GM12878 (cell line): ENCODE results near the gene FTH1. TPM values are rescaled to one million over a fixed set of nuclear protein-coding genes. Genes with fewer than 3 reads are reported as not detected.

ENCODE experiments used
- ATAC-seq: fragments of 200-7000 bp; cut with Tn5 transposase; 3 replicates; pipeline ENCODE4 v1.9.1; 2020; ENCODE audit warnings: mild to moderate bottlenecking, moderate library complexity
- BruUV-seq: library from RNA; stranded (reverse); fragments of 400-500 nt; replicated peaks from 2 replicates; lab custom pipeline; 2021; lab: Mats Ljungman, UMichigan
- CTCF ChIA-PET: fragments of 300-600 bp; sonication (Branson Sonifier 250); formaldehyde crosslinking; extraction: SDS; loops from one replicate; lab custom pipeline; 2021; ENCODE audit warnings: inconsistent platforms; lab: Yijun Ruan, JAX
- POLR2A ChIA-PET: fragments of 350-600 bp; formaldehyde crosslinking; extraction: SDS; loops from one replicate; lab custom pipeline; 2021; ENCODE audit warnings: inconsistent platforms; lab: Charles Lee
- RAD21 ChIA-PET: fragments of 300-600 bp; sonication (Branson Sonifier 250); formaldehyde crosslinking; loops from one replicate; lab custom pipeline; 2023; ENCODE audit warnings: antibody characterized with exemption; ENCODE audit not compliant: unreplicated experiment; lab: Charles Lee
- SMC1A ChIA-PET: fragments of 300-600 bp; sonication (Branson Sonifier 250); formaldehyde crosslinking; loops from one replicate; lab custom pipeline; 2023; ENCODE audit not compliant: unreplicated experiment, uncharacterized antibody; lab: Charles Lee
- DNase-seq: peaks from one replicate; pipeline ENCODE4 v3.0.0-alpha.2; 2011; ENCODE audit warnings: low read depth, low spot score
- FAIRE-seq: peaks from 3 replicates; lab custom pipeline; 2011; peaks lifted over from hg19 to GRCh38; lab: Jason Lieb, UNC
- H2AFZ ChIP-seq: 2 replicates; pipeline ENCODE4 v1.6.0; 2011; ENCODE audit warnings: low read depth, low read length, control low read depth; ENCODE audit not compliant: control insufficient read depth
- H3K27ac ChIP-seq: 2 replicates; pipeline ENCODE4 v1.5.1; 2011; ENCODE audit warnings: control low read depth; ENCODE audit not compliant: control insufficient read depth, insufficient read depth
- H3K27me3 ChIP-seq, 2 experiments: replicated peaks in 1 of 2; 2 replicates each; pipeline versions ENCODE4 v1.6.0 to v1.6.1; 2011; ENCODE audit warnings: low read length in 1 of 2; ENCODE audit not compliant: control insufficient read depth in 2 of 2, insufficient read depth in 2 of 2
- H3K36me3 ChIP-seq, 2 experiments: 2 replicates each; pipeline ENCODE4 v1.5.1; 2011; ENCODE audit warnings: low read length in 1 of 2; ENCODE audit not compliant: control insufficient read depth in 2 of 2, insufficient read depth in 2 of 2
- H3K4me1 ChIP-seq: 2 replicates; pipeline ENCODE4 v1.6.1; 2011; ENCODE audit warnings: mild to moderate bottlenecking, low read length, moderate library complexity, mixed read lengths; ENCODE audit not compliant: control insufficient read depth, insufficient read depth
- H3K4me2 ChIP-seq: 2 replicates; pipeline ENCODE4 v1.6.0; 2011; ENCODE audit warnings: control low read depth; ENCODE audit not compliant: control insufficient read depth, insufficient read depth
- H3K4me3 ChIP-seq: fragments of 200-600 bp; sonication (generic); 2 replicates; pipeline ENCODE4 v1.5.1; 2016
- H3K79me2 ChIP-seq: 2 replicates; pipeline ENCODE4 v1.6.0; 2011; ENCODE audit warnings: low read length; ENCODE audit not compliant: control insufficient read depth, insufficient read depth
- H3K9ac ChIP-seq: 2 replicates; pipeline ENCODE4 v1.8.0; 2011; ENCODE audit warnings: low read length, control low read depth, mixed read lengths; ENCODE audit not compliant: control insufficient read depth, insufficient read depth
- H3K9me3 ChIP-seq: replicated peaks from 3 replicates; pipeline ENCODE4 v1.5.1; 2011; ENCODE audit warnings: mild to moderate bottlenecking, low read length; ENCODE audit not compliant: control insufficient read depth, insufficient read depth
- H4K20me1 ChIP-seq: 2 replicates; pipeline ENCODE4 v1.6.0; 2011; ENCODE audit not compliant: control insufficient read depth, insufficient read depth
- BCLAF1 ChIP-seq: fragments of 450-650 bp; IDR thresholded peaks from 2 replicates; pipeline ENCODE4 v1.6.1; 2017; ENCODE audit warnings: antibody characterized with exemption, mild to moderate bottlenecking, moderate library complexity
- EP300 ChIP-seq, 2 experiments: fragments of 150-350 bp in 1 of 2; IDR thresholded peaks; 2 replicates each; pipeline ENCODE4 v1.6.1; 2011 to 2012; ENCODE audit warnings: low read depth in 2 of 2, low read length in 2 of 2, borderline replicate concordance in 1 of 2, improper control_type of control experiment in 1 of 2, inconsistent platforms in 1 of 2; ENCODE audit not compliant: control insufficient read depth in 1 of 2
- FOXM1 ChIP-seq: IDR thresholded peaks from 2 replicates; pipeline ENCODE4 v1.6.1; 2012; ENCODE audit warnings: low read depth, mild to moderate bottlenecking, inconsistent platforms, low read length, moderate library complexity
- KAT2A ChIP-seq: conservative IDR thresholded peaks from 2 replicates; pipeline ENCODE4 v1.6.1; 2011; ENCODE audit warnings: low read depth, low read length; ENCODE audit not compliant: control insufficient read depth
- MEF2A ChIP-seq: IDR thresholded peaks from 2 replicates; pipeline ENCODE4 v1.6.1; 2011; ENCODE audit warnings: low read depth, mild to moderate bottlenecking, low read length, moderate library complexity; ENCODE audit not compliant: insufficient read depth
- MTA3 ChIP-seq: IDR thresholded peaks from 2 replicates; pipeline ENCODE4 v1.6.1; 2012; ENCODE audit warnings: low read length, inconsistent platforms, borderline replicate concordance
- SPI1 ChIP-seq: IDR thresholded peaks from 2 replicates; pipeline ENCODE4 v1.6.1; 2011; ENCODE audit warnings: low read depth, mild to moderate bottlenecking, low read length, moderate library complexity, borderline replicate concordance; ENCODE audit not compliant: insufficient read depth
- SREBF2 ChIP-seq: IDR thresholded peaks from 2 replicates; pipeline ENCODE4 v1.6.1; 2012; ENCODE audit warnings: mild to moderate bottlenecking, low read length
- STAT1 ChIP-seq: fragments of 450-650 bp; conservative IDR thresholded peaks from 2 replicates; pipeline ENCODE4 v1.6.1; 2014; ENCODE audit warnings: antibody characterized with exemption, mild to moderate bottlenecking
- TAF1 ChIP-seq: IDR thresholded peaks from 2 replicates; pipeline ENCODE4 v1.6.1; 2011; ENCODE audit warnings: mild to moderate bottlenecking, low read depth, low read length, borderline replicate concordance
- TCF3 ChIP-seq: IDR thresholded peaks from 2 replicates; pipeline ENCODE4 v1.6.1; 2012; ENCODE audit warnings: low read depth, mild to moderate bottlenecking, low read length, borderline replicate concordance; ENCODE audit not compliant: insufficient read depth
- TCF7 ChIP-seq: IDR thresholded peaks from 2 replicates; pipeline ENCODE4 v1.6.1; 2014; ENCODE audit warnings: antibody characterized with exemption, borderline replicate concordance
- ZNF217 ChIP-seq: fragments of 450-650 bp; IDR thresholded peaks from 2 replicates; pipeline ENCODE4 v1.6.1; 2017; ENCODE audit warnings: antibody characterized with exemption, mild to moderate bottlenecking
- in situ Hi-C: fragments of 300-500 bp; cut with MboI; formaldehyde crosslinking; loops from 9 replicates; pipeline ENCODE4 v1.14.3; 2018; ENCODE audit warnings: mixed read lengths
- intact Hi-C: fragments of 100-400 bp; cut with micrococcal nuclease; formaldehyde crosslinking; loops from one replicate; pipeline ENCODE4 v1.14.2; 2022; ENCODE audit not compliant: unreplicated experiment
- polyA plus RNA-seq, 11 experiments: library from polyadenylated mRNA; depleted of rRNA in 4 of 11; unstranded in 6 of 11; stranded (reverse) in 5 of 11; fragments of >200 nt; fragmentation: Nextera tagmentation in 4 of 11; fragmentation: Illumina TruSeq in 1 of 11; extraction: Ambion mirVana in 4 of 11; extraction: Trizol in 1 of 11; gene quantifications; 1 replicate in 1 of 11; 2 replicates in 10 of 11; pipeline versions ENCODE4 v1.2.1 to v1.2.3, GENCODE V29; 2011 to 2016; ENCODE audit warnings: inconsistent platforms in 2 of 11, missing spikeins in 2 of 11, low read depth in 1 of 11
- total RNA-seq, 4 experiments: library from RNA; depleted of rRNA in 3 of 4; stranded (reverse); fragments of >200 nt in 3 of 4; fragmentation: Illumina TruSeq in 1 of 4; extraction: Trizol in 1 of 4; gene quantifications; 2 replicates each; pipeline versions ENCODE4 v1.2.1 to v1.2.3, GENCODE V29; 2013 to 2021
- TF ChIP-seq, protein P1 (sequence below): fragments of 450-650 bp; formaldehyde crosslinking; IDR thresholded peaks from 2 replicates; pipeline ENCODE4 v1.4.0; 2020; ENCODE audit warnings: mild to moderate bottlenecking, moderate library complexity
- TF ChIP-seq, protein P2 (sequence below): fragments of 150-350 bp; IDR thresholded peaks from 2 replicates; pipeline ENCODE4 v1.6.1; 2014; ENCODE audit warnings: mild to moderate bottlenecking, low read depth, low read length

The FTH1 gene
- total and polyA plus RNA-seq, 10 of the 15 experiments (the other 5 are each of a cell fraction or from before 2014, with no cell fraction given): 289 to 4,154 (median 960) TPM

DNA sequence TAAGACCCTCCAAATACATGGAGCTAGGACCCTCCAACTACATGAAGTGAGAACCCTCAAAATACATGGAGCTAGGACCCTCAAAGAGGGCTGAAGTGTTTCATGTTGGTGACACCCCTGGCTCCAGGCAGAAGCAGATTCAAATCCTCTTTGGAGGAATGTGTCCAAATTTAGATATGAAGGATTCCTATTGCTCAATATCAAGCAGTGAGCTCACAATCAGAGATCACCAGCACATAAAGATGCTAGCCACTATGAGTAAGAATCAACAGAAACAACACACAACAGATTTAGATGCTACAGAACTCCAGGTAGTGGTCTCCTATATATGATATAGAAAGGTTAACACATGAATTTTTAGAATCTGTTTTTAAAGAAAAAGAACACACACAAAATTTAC lies 38.8 kb downstream of the FTH1 start:
- H3K27me3 ChIP-seq: no peaks in the 10 kb centered on the region; a peak in 2 of 4 replicates
- ChIA-PET POLR2A (interaction anchor here (1.1 kb wide), 1 partner anchor 19 kb away, joined by 3 read pairs; no protein-coding TSS in a partner anchor), RAD21 (interaction anchor here (0.6 to 0.7 kb wide), 3 partner anchors 20 to 153 kb away, joined by 3 read pairs; no protein-coding TSS in a partner anchor), CTCF (interaction anchor here (0.6 to 2.2 kb wide), 7 partner anchors 11 to 1811 kb away, joined by 3 to 7 read pairs (median 4); no protein-coding TSS in a partner anchor), SMC1A (interaction anchor here (0.7 to 1.8 kb wide), 5 partner anchors 14 to 153 kb away, joined by 3 to 10 read pairs (median 4); no protein-coding TSS in a partner anchor)
- FAIRE-seq: no peak
- DNase-seq: no peak
- H4K20me1 ChIP-seq: no peaks in the 10 kb centered on the region; the same call in 1 of the 2 replicates
- H3K9ac ChIP-seq: no peak overlapping the region
- no peak for ATAC-seq
- BruUV-seq: no TSS peak
- H3K36me3 ChIP-seq: no peaks in the 10 kb centered on the region
- H3K79me2 ChIP-seq: no peaks in the 10 kb centered on the region
- TF ChIP-seq EP300 (IDR thresholded peaks at IDR 0.05; ENCODE audit: borderline replicate concordance in 1 of 2, control insufficient read depth in 1 of 2, low read depth in 2 of 2, low read length in 2 of 2) (no peak), MTA3 (no peak), TCF3 (no peak), TCF7 (no peak), STAT1 (no peak), TAF1 (no peak), SPI1 (no peak), ZNF217 (no peak), SREBF2 (no peak), BCLAF1 (no peak), KAT2A (no peak), FOXM1 (no peak), MEF2A (no peak)
- TF ChIP-seq, protein P1, sequence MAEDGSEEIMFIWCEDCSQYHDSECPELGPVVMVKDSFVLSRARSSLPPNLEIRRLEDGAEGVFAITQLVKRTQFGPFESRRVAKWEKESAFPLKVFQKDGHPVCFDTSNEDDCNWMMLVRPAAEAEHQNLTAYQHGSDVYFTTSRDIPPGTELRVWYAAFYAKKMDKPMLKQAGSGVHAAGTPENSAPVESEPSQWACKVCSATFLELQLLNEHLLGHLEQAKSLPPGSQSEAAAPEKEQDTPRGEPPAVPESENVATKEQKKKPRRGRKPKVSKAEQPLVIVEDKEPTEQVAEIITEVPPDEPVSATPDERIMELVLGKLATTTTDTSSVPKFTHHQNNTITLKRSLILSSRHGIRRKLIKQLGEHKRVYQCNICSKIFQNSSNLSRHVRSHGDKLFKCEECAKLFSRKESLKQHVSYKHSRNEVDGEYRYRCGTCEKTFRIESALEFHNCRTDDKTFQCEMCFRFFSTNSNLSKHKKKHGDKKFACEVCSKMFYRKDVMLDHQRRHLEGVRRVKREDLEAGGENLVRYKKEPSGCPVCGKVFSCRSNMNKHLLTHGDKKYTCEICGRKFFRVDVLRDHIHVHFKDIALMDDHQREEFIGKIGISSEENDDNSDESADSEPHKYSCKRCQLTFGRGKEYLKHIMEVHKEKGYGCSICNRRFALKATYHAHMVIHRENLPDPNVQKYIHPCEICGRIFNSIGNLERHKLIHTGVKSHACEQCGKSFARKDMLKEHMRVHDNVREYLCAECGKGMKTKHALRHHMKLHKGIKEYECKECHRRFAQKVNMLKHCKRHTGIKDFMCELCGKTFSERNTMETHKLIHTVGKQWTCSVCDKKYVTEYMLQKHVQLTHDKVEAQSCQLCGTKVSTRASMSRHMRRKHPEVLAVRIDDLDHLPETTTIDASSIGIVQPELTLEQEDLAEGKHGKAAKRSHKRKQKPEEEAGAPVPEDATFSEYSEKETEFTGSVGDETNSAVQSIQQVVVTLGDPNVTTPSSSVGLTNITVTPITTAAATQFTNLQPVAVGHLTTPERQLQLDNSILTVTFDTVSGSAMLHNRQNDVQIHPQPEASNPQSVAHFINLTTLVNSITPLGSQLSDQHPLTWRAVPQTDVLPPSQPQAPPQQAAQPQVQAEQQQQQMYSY (CRISPR knock-in tag): no peak
- TF ChIP-seq, protein P2, sequence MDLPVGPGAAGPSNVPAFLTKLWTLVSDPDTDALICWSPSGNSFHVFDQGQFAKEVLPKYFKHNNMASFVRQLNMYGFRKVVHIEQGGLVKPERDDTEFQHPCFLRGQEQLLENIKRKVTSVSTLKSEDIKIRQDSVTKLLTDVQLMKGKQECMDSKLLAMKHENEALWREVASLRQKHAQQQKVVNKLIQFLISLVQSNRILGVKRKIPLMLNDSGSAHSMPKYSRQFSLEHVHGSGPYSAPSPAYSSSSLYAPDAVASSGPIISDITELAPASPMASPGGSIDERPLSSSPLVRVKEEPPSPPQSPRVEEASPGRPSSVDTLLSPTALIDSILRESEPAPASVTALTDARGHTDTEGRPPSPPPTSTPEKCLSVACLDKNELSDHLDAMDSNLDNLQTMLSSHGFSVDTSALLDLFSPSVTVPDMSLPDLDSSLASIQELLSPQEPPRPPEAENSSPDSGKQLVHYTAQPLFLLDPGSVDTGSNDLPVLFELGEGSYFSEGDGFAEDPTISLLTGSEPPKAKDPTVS: no peak
- no peak overlapping the region for H3K4me3 ChIP-seq
- no peaks in the 10 kb centered on the region for H3K9me3 ChIP-seq
- no peaks in the 10 kb centered on the region for H3K4me1 ChIP-seq
- H3K4me2 ChIP-seq: no peak overlapping the region
- in situ Hi-C loops: no loop called here
- H2AFZ ChIP-seq: no peak overlapping the region
- no peak overlapping the region for H3K27ac ChIP-seq
- intact Hi-C loops: no loop called here
